Activated CD4-positive, alpha-beta T cell treated with anti-CD3 and anti-CD28 coated beads for 48 hours (primary cell): ENCODE data around the gene KRTAP29-1.
"Not testable (repeated sequence)": the region's sequence is repeated elsewhere in the genome, so short reads cannot be mapped to it uniquely, and the experiment has no call there.

Source experiments
- DNase-seq: peaks from one replicate; pipeline ENCODE4 v3.0.0-alpha.2; 2020

Gene KRTAP29-1

GRCh38 chr17:41296846-41297245 lies 5.8 kb downstream of the KRTAP29-1 start:
- DNase-seq = no peak

DNA sequence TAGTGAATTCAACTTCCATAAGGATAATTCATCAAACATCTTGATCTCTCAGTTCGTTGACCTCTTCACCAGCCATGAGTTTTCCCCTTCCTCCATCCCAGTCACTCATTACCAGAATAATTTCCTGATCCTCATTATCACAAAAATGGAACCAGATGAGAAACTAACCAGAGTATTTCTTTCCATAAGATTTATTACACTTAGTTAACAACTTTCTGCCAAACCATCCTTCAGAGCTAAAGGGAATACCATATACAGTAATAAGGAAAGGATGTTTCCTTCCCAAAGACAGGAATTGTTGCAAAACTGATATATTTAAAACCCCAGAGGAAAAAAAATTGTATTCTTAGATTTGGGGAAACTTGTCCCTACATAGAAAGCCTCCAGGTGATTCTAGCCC lies 8.6 kb downstream of the KRTAP29-1 start:
- no peak for DNase-seq

DNA sequence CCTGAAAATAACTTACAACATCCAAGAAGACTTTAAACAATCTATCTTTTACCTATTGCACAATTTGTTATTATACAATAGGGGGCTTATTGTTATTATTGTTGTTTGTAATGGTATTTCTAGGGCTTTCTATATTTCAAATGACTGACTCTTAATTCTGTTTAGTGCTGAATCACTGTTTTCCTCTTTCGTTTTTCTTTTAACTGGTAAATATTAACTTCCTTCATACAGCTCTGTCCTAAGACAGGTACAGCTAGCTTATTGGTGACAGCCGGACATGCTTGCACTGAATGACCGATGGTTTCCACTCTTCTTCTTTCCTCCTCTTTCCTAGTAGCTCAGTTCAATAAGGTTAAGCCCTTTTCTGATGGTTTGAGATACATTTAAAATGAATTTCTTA lies 15.6 kb downstream of the KRTAP29-1 start:
- DNase-seq = no peak

DNA sequence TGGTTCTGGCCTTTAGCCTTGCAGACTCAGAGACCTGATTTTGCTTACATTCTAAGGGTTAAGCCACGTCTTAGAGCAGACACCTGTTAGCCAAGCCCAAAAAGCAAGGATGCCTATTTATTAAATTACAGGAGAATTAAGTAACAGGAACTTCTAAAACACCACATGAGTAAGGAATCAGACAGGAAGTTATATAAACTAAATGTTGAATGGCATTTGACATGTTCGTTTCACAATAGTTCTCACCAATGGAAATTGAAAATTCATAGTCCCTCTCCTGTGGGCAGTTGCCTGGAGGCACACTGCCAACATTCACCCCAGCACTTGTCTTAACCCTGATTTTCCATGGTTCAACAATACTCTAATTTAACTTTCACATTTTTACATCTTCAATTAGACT lies 18.1 kb downstream of the KRTAP29-1 start:
- no peak for DNase-seq

DNA sequence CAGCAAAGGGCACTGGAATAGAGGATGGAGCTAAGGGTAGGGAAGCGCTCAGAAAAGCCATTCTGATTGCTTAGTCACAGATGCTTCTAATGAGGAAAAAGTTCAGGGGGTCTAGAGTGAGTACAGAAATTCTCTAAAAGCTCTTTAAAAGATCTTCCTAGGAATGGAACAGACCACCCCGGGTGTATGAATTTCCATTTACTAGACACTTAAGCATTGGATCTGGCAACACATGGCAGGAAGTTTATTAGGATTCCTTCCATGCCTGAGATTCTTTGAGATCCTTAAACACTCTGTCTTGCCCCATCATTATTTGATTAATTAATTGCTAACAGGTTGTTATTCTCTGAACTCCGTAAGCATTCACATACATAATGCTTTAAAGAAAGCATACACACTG lies 18.6 kb downstream of the KRTAP29-1 start:
- DNase-seq = no peak

GRCh38 chr17:41278176-41278955 lies 24.3 kb downstream of the KRTAP29-1 start:
- DNase-seq = no peak

DNA sequence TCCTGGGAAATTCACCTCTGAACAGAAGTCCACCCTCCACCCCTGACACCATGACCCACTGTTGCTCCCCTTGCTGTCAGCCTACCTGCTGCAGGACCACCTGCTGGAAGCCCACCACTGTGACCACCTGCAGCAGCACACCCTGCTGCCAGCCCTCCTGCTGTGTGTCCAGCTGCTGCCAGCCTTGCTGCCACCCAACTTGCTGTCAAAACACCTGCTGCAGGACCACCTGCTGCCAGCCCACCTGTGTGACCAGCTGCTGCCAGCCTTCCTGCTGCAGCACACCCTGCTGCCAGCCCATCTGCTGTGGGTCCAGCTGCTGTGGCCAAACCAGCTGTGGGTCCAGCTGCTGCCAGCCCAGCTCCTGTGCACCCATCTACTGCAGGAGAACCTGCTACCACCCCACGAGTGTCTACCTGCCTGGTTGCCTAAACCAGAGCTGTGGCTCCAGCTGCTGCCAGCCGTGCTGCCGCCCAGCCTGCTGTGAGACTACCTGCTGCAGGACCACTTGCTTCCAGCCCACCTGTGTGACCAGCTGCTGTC lies 26.9 kb downstream of the KRTAP29-1 start, which contains the start of gene KRTAP9-7:
KRTAP9-7 (plus strand) TSS at position 51 of the 543 bp plus-strand sequence; CDS start at position 51, 0 bp downstream.
- not testable (repeated sequence) for DNase-seq

DNA sequence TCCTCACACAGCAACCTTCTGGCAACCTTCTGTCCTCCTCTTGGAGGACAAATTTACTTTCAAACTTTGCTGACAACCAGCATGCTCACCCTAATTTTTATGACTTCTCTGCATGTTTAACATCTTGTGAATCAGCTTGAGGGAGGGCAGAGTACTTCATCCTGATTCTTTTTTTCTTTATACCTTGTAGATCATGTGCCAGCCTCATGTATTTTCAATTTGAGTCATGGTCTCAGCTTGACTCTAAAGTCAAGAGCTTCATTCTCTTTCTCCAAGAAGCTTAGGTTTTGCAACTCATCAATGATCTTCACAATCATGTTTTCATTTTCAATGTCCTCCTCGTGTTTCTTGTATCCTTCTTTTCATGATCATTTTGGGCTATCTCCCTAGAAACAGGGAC lies 30.8 kb downstream of the KRTAP29-1 start:
- no peak for DNase-seq

DNA sequence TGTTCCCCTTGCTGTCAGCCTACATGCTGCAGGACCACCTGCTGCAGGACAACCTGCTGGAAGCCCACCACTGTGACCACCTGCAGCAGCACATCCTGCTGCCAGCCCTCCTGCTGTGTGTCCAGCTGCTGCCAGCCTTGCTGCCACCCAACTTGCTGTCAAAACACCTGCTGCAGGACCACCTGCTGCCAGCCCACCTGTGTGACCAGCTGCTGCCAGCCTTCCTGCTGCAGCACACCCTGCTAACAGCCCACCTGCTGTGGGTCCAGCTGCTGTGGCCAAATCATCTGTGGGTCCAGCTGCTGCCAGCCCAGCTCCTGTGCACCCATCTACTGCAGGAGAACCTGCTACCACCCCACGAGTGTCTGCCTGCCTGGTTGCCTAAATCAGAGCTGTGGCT lies 31.3 kb downstream of the KRTAP29-1 start:
- not testable (repeated sequence) for DNase-seq

DNA sequence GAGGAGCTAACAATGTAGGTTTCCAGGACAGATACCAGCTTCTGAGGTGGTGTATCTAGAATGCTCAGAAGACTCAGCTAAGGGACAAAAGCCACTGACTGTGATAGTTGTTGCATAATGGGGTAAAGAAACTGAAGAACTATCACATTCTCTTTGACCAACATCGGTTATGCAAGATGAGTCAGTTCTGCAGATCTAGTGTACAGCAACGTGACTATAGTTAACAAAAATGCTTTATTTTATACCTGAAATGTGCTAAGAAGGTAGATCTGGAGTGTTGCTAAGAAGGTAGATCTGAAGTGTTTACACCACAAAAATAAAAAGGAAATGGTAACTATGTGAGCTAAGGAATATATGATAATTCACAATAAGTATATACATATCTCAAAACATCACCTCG lies 34.9 kb downstream of the KRTAP29-1 start:
- DNase-seq = no peak

DNA sequence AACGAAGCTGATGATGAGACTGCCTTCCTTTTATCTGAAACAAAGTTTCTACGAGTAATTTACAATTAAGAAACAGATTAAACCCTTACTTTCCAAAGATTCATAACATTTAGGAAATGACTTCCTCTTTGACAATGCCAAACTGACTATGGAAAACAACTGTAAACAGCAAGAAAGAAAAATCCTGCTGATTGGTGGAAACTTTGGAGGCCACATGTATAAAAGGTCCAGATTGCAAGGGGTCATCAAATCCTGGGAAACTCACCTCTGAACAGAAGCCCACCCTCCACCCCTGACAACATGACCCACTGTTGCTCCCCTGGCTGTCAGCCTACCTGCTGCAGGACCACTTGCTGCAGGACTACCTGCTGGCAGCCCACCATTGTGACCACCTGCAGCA lies 37.6 kb downstream of the KRTAP29-1 start, which contains the start of gene KRTAP9-6:
KRTAP9-6 (plus strand) TSS at position 301 of the 400 bp plus-strand sequence; CDS start at position 301, 0 bp downstream.
- no peak for DNase-seq

- DNase-seq = no peak
These were observed 38.1 kb downstream of the KRTAP29-1 start for GRCh38 chr17:41264599-41264998.

DNA sequence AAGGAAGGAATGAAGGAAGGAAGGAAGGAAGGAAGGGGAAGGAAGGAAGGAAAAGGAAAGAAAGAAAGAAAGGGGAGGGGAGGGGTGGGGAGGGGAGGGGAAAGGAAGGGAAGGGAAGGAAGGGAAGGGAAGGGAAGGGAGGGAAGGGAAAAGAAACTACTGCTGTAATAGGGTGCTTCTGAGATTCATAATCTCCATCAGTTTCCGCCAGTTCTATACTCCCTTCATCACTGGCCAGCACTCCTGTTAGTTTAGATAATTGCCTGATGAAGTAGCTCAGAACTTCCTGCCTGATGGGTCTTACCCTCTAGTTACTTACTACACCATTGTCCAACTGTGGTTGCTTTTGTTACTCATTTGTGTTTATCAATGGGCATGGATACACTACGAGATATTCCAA lies 39.4 kb downstream of the KRTAP29-1 start:
- no peak for DNase-seq

DNA sequence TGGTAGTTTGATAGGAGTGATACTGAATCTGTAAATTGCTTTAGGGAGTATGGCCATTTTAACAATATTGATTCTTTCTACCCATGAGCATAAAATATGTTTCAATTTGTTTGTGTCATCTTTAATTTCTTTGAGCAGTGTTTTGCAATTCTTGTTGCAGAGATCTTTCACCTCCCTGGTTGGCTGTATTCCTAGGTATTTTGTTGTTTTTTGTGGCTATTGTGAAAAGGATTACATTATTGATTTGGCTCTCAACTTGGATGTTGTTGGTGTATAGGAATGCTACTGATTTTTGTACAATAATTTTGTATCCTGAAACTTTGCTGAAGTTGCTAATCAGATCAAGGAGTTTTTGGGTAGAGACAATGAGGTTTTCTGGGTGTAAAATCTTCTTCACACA lies 44.2 kb downstream of the KRTAP29-1 start:
- DNase-seq = no peak

DNA sequence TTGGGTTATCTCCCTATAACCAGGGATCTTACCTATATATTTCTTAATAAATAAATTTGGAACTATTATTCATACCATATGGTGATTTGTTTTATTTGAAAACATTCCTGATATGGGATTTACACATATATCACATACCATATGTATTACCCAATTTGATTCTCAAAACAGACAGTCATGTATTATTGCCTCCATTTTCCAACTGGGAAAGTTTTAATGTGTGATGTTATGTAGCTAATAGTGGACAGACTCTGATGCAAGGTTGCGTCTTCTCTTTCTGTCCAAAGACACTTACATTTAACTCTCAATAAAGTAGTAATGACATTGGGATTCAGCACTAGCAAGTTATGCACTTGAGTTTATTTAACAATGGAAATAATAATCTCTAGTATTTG lies 46.4 kb downstream of the KRTAP29-1 start:
- no peak for DNase-seq

DNA sequence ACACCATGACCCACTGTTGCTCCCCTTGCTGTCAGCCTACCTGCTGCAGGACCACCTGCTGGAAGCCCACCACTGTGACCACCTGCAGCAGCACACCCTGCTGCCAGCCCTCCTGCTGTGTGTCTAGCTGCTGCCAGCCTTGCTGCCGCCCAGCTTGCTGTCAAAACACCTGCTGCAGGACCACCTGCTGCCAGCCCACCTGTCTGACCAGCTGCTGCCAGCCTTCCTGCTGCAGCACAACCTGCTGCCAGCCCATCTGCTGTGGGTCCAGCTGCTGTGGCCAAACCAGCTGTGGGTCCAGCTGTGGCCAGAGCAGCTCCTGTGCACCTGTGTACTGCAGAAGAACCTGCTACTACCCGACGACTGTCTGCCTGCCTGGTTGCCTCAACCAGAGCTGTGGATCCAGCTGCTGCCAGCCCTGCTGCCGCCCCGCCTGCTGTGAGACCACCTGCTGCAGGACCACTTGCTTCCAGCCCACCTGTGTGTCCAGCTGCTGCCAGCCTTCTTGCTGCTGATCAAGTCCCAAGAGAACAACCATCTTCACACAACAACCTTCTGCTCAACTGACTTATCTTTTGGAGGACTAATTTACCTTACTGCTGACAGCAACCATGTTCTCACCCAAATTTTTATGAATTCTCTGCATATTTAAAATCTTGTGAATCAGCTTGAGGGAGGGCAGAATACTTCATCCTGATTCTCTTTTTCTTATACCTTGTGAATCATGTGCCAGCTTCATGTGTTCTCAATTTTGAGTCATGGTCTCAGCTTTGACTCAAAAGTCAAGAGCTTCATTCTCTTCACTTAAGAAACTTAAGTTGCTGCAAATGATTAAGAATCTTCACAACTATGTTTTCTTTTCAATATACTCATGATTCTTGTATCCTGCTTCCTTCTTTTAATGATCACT lies 47.0 kb downstream of the KRTAP29-1 start, which contains the start of gene KRTAP9-9:
KRTAP9-9 (plus strand) TSS at position 4 of the 910 bp plus-strand sequence.
- DNase-seq = not testable (repeated sequence)

- DNase-seq = no peak
These were observed 47.8 kb downstream of the KRTAP29-1 start for GRCh38 chr17:41254861-41255260.
